Esophagus muscularis mucosa (tissue), 4 donors: Measurements from ENCODE around the gene MEGF6. TPM values are rescaled to one million over a fixed set of nuclear protein-coding genes. Genes with fewer than 3 reads are reported as not detected.

Experiments
- DNase-seq: peaks from one replicate; pipeline ENCODE4 v3.0.0-alpha.2; 2017; ENCODE audit errors: extremely low spot score
- H3K27ac ChIP-seq, 4 donors: fragments of 200-600 bp; sonication (generic); replicated peaks in 1 of 4; 1 replicate in 3 of 4; 2 replicates in 1 of 4; pipeline ENCODE4 v1.5.1; 2016 to 2019; ENCODE audit warnings: mild to moderate bottlenecking in 1 of 4
- H3K27me3 ChIP-seq, 4 donors: fragments of 200-600 bp; sonication (generic); one replicate each; pipeline versions ENCODE4 v1.5.1 to v1.6.0; 2016 to 2019
- H3K36me3 ChIP-seq, 4 donors: fragments of 200-600 bp; sonication (generic); one replicate each; pipeline ENCODE4 v1.5.1; 2016 to 2019
- H3K4me1 ChIP-seq, 4 donors: fragments of 200-600 bp; sonication (generic); one replicate each; pipeline ENCODE4 v1.5.1; 2016 to 2019
- H3K4me3 ChIP-seq, 4 donors: fragments of 200-600 bp; sonication (generic); 1 replicate in 2 of 4; 2 replicates in 2 of 4; pipeline ENCODE4 v1.5.1; 2016 to 2019; ENCODE audit warnings: mild to moderate bottlenecking in 4 of 4, moderate library complexity in 1 of 4
- H3K9me3 ChIP-seq, 4 donors: fragments of 200-600 bp; sonication (generic); 1 replicate in 3 of 4; 2 replicates in 1 of 4; pipeline ENCODE4 v1.5.1; 2016 to 2019
- EP300 ChIP-seq: sonication (generic); formaldehyde crosslinking; IDR thresholded peaks from one replicate; pipeline ENCODE4 v1.6.1; 2017; ENCODE audit warnings: antibody characterized with exemption
- POLR2A ChIP-seq: fragments of 450-650 bp; IDR thresholded peaks from one replicate; pipeline ENCODE4 v1.6.1; 2017; ENCODE audit warnings: antibody characterized with exemption, moderate library complexity, mild to moderate bottlenecking, low read depth
- POLR2AphosphoS5 ChIP-seq, 2 donors: sonication (generic); formaldehyde crosslinking; IDR thresholded peaks; one replicate each; pipeline ENCODE4 v1.6.1; 2017; ENCODE audit warnings: antibody characterized with exemption in 2 of 2
- WGBS: methylation state at CpG from one replicate; pipeline ENCODE4 v1.1.5; 2018; 5-methylcytosine and 5-hydroxymethylcytosine counted together
- intact Hi-C: fragments of 100-400 bp; cut with DNase I; formaldehyde crosslinking; loops from one replicate; pipeline ENCODE4 v1.15.1; 2023
- total RNA-seq, 4 donors: library from RNA; depleted of rRNA; stranded (reverse); fragments of >200 nt; gene quantifications; one replicate each; pipeline versions ENCODE4 v1.1.0 to v1.2.1, GENCODE V29; 2016
- TF ChIP-seq, protein P1 (sequence below), 3 experiments: fragments of 200-600 bp in 2 of 3; fragments of 450-650 bp in 1 of 3; sonication (generic) in 2 of 3; IDR thresholded peaks; one replicate each; pipeline ENCODE4 v1.5.1; 2017 to 2019; ENCODE audit warnings: antibody characterized with exemption in 3 of 3, mild to moderate bottlenecking in 2 of 3, moderate library complexity in 1 of 3

MEGF6 gene
- total RNA-seq, 4 donors from 2014 or later = 9.3 to 18.1 (median 12.7) TPM

DNA sequence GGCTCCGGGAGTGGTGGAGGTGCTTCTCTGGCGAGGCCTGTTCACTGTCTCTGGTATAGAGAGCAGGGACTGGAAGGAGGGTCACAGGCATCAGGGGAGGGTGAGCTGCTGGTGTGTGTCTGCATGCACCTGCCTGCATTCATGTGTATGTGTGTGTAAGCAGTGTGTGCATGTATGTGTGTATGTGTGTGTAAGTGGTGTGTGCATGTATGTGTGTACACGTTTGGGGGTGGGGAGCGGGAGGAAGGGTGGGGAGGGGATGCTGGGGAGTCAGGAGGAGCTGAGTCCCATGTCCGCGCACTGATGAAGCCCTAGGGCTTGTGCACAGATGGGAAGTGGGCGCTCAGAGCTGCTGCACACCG is 107.8 kb downstream of the MEGF6 start:
- peak overlapping the region in 1 of 4 donors; percentile 44 for H3K27ac ChIP-seq
- peaks cover 0 to 18% (median 5%) of the 10 kb centered on the region in 4 donors for H3K4me1 ChIP-seq
- no peaks in the 10 kb centered on the region for H3K9me3 ChIP-seq
- H3K4me3 ChIP-seq = no peak overlapping the region
- TF ChIP-seq POLR2AphosphoS5 (IDR thresholded peaks at IDR 0.05) (no peak), POLR2A (no peak), EP300 (no peak)
- TF ChIP-seq, protein P1, sequence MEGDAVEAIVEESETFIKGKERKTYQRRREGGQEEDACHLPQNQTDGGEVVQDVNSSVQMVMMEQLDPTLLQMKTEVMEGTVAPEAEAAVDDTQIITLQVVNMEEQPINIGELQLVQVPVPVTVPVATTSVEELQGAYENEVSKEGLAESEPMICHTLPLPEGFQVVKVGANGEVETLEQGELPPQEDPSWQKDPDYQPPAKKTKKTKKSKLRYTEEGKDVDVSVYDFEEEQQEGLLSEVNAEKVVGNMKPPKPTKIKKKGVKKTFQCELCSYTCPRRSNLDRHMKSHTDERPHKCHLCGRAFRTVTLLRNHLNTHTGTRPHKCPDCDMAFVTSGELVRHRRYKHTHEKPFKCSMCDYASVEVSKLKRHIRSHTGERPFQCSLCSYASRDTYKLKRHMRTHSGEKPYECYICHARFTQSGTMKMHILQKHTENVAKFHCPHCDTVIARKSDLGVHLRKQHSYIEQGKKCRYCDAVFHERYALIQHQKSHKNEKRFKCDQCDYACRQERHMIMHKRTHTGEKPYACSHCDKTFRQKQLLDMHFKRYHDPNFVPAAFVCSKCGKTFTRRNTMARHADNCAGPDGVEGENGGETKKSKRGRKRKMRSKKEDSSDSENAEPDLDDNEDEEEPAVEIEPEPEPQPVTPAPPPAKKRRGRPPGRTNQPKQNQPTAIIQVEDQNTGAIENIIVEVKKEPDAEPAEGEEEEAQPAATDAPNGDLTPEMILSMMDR (IDR thresholded peaks at IDR 0.05) = no peak
- 81% methylated on average over 8 of the region's 8 CpGs for WGBS
- intact Hi-C loops = no loop called here
- no peak for DNase-seq
- H3K27me3 ChIP-seq = no peaks in the 10 kb centered on the region
- peaks cover 0 to 24% (median 0%) of the 10 kb centered on the region in 4 donors for H3K36me3 ChIP-seq

DNA sequence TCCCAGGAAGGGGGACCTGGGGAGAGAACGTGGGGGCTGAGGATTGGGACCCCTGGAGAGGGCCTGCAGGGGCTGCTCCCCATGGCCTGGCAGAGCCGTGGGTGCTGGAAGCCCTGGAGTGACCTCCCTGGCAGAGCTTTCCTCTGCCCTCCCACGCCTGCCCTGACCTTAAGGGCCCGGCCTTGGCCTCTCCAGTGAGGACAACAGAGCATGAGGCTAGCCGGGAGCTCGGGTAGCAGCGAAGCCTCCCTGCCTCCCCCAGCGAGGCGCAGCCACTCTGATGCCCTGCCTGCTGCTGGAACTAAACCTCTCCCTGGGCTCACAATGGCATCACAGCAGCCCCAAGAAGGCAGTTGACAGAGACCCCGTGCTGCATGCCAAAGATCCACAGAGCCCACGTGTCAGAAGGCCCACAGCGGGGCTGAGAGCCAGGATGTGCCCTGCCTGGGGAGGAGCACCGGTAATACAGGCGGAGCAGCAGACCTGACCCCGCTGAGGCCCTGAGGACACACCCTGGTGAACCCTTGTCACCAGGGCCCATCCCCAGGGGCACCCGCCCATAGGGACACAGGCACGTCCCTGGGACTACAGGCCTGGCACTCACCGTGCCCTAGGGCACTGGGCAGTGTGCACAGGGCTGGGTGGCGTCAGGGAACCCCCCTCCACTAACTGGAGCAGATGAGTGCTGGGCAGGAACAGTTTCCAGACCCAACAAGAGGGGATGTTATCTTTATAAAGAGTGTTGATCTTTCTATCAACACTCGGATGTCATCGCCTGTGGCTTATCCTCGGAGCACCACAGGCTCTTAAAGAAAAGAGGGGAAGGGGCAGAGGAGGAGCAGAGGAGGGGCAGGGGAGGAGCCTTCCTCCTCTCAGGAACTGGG is 108.4 kb downstream of the MEGF6 start:
- peaks cover 0 to 18% (median 5%) of the 10 kb centered on the region in 4 donors for H3K4me1 ChIP-seq
- intact Hi-C loops = no loop called here
- no peak overlapping the region for H3K27ac ChIP-seq
- H3K36me3 ChIP-seq = peaks cover 0 to 27% (median 0%) of the 10 kb centered on the region in 4 donors
- no peak overlapping the region for H3K4me3 ChIP-seq
- WGBS = 81% methylated on average over 16 of the region's 22 CpGs
- no peaks in the 10 kb centered on the region for H3K9me3 ChIP-seq
- no peak for DNase-seq
- H3K27me3 ChIP-seq = no peaks in the 10 kb centered on the region
- TF ChIP-seq POLR2AphosphoS5 (IDR thresholded peaks at IDR 0.05) (no peak), EP300 (no peak)

DNA sequence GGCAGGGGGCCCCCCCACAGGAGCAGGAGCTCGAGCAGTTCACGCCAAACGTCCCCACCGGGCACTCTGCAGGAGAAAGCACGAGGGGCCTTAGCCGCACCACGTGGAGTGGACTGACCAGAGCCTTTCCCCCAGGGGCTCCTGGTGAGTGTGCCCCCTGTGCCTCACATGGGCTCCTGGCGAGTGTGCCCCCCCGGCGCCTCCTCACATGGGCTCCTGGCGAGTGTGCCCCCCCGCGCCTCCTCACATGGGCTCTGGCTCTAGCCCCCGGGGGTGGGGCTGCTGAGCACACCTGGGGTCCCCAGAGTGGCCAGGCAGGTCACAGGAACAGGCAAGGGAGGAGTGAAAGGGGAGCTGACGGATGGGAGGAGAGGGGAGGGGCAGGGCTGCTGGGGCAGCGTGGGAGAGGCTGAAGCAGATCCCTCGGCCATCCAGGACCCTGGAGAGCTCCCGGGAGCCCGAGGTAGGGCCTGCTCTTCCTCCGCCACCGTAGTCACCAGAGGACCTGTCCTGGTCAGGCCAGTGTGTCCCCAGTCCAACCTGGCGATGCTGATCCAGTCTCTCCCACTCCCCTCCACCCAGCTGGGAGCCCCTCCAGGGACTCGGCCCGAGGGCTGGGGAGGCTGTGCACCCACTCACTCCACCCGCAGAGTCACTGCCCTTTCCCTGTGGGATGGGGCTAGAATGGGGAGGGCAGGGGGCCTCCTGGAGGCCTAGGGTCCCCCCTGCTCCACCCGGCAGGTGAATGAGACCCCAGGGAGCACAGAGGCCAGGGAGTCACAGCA is 109.3 kb downstream of the MEGF6 start:
- DNase-seq = peak; percentile 95
- no peak overlapping the region for H3K27ac ChIP-seq
- no peak overlapping the region for H3K4me3 ChIP-seq
- H3K27me3 ChIP-seq = no peaks in the 10 kb centered on the region
- no peak for TF ChIP-seq POLR2AphosphoS5 (IDR thresholded peaks at IDR 0.05)
- TF ChIP-seq, protein P1 (IDR thresholded peaks at IDR 0.05) = no peak
- no peak for TF ChIP-seq EP300
- no peak for TF ChIP-seq POLR2A
- H3K4me1 ChIP-seq = peaks cover 0 to 18% (median 5%) of the 10 kb centered on the region in 4 donors
- H3K9me3 ChIP-seq = no peaks in the 10 kb centered on the region
- 70% methylated on average over 15 of the region's 26 CpGs for WGBS
- H3K36me3 ChIP-seq = peaks cover 0 to 28% (median 0%) of the 10 kb centered on the region in 4 donors
- intact Hi-C loops = no loop called here

DNA sequence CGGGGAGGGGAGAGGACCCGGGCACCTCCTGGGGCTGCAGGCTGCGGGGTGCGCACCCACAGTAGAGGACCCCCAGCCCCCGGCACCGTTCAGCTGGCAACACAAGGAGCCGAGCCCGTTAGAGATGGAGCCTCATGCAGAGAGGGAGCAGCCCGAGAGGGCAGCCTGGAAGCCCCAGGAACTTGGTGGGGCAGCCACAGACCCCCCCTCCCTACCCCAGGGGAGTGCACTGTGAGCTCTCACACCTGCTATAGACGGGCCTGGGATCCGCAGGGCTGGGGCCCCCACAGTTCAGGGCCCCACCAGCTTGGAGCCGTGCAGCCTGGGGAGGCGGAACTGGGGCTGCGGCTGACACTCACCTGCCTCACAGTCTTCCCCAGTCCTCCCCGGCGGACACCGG is 109.9 kb downstream of the MEGF6 start:
- intact Hi-C loops = no loop called here
- TF ChIP-seq EP300 (no peak), POLR2AphosphoS5 (IDR thresholded peaks at IDR 0.05) (no peak), POLR2A (no peak)
- TF ChIP-seq, protein P1 (IDR thresholded peaks at IDR 0.05) = no peak
- H3K27me3 ChIP-seq = no peaks in the 10 kb centered on the region
- no peak for DNase-seq
- H3K27ac ChIP-seq = no peak overlapping the region
- no peak overlapping the region for H3K4me3 ChIP-seq
- peaks cover 0 to 28% (median 0%) of the 10 kb centered on the region in 4 donors for H3K36me3 ChIP-seq
- H3K4me1 ChIP-seq = peaks cover 0 to 18% (median 5%) of the 10 kb centered on the region in 4 donors
- 68% methylated on average over 5 of the region's 17 CpGs for WGBS
- H3K9me3 ChIP-seq = no peaks in the 10 kb centered on the region
